Osteocyte (in vitro differentiated cells): Measurements from ENCODE around the gene PTPN23. TPM values are rescaled to one million over a fixed set of nuclear protein-coding genes. Genes with fewer than 3 reads are reported as not detected.
"Not testable (repeated sequence)": the region's sequence is repeated elsewhere in the genome, so short reads cannot be mapped to it uniquely, and the experiment has no call there.

Experiments
- DNase-seq: peaks from one replicate; pipeline ENCODE4 v3.0.0; 2021; ENCODE audit warnings: mixed read lengths; ENCODE audit not compliant: unreplicated experiment; ENCODE audit errors: extremely low spot score
- H3K27ac Mint-ChIP-seq: one replicate; pipeline ENCODE4 v1.8.0; 2021; ENCODE audit warnings: mild to moderate bottlenecking, mixed read lengths; ENCODE audit not compliant: unreplicated experiment
- H3K27me3 Mint-ChIP-seq: one replicate; pipeline ENCODE4 v1.8.0; 2021; ENCODE audit warnings: mixed read lengths; ENCODE audit not compliant: unreplicated experiment
- H3K36me3 Mint-ChIP-seq: one replicate; pipeline ENCODE4 v1.8.0; 2021; ENCODE audit warnings: mixed read lengths; ENCODE audit not compliant: unreplicated experiment
- H3K4me1 Mint-ChIP-seq: one replicate; pipeline ENCODE4 v1.8.0; 2021; ENCODE audit warnings: mixed read lengths; ENCODE audit not compliant: unreplicated experiment
- H3K4me3 Mint-ChIP-seq: one replicate; pipeline ENCODE4 v1.8.0; 2021; ENCODE audit warnings: mild to moderate bottlenecking, moderate library complexity, mixed read lengths; ENCODE audit not compliant: unreplicated experiment
- H3K9me3 Mint-ChIP-seq: one replicate; pipeline ENCODE4 v1.8.0; 2021; ENCODE audit warnings: mixed read lengths; ENCODE audit not compliant: unreplicated experiment
- total RNA-seq: library from RNA; stranded (reverse); gene quantifications from 2 replicates; pipeline ENCODE4 v1.2.1, GENCODE V29; 2021
- TF ChIP-seq, protein P1 (sequence below): fragments of 200-600 bp; sonication (generic); IDR thresholded peaks from 2 replicates; pipeline ENCODE4 v1.5.0; 2021; ENCODE audit warnings: antibody characterized with exemption, mild to moderate bottlenecking, moderate library complexity

Gene PTPN23
- total RNA-seq, 1 donor from 2014 or later = 57.7 TPM

DNA sequence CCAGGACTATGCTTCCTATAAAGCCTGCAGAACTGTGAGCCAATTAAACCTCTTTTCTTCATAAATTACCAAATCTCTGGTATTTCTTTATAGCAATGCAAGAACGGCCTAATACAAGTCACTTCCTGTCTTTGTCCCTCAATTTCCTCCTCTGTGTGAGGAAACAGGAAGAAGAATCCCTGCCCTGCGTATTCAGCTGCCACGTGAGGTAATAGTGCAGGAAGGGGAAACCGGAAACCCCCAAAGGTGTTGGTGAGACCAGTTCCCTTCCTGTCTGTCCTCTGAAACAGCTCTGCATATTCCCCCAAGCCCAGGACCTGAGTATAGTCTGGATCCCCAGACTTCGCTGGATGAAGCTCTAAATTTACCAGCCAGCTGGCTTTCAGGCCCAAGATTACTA is 18.1 kb upstream of the PTPN23 start:
- peaks cover 2% of the 10 kb centered on the region for H3K4me1 Mint-ChIP-seq
- H3K4me3 Mint-ChIP-seq = no peak overlapping the region
- H3K27me3 Mint-ChIP-seq = no peaks in the 10 kb centered on the region
- peaks cover 12% of the 10 kb centered on the region for H3K9me3 Mint-ChIP-seq
- no peak for DNase-seq
- no peak overlapping the region for H3K27ac Mint-ChIP-seq
- TF ChIP-seq, protein P1, sequence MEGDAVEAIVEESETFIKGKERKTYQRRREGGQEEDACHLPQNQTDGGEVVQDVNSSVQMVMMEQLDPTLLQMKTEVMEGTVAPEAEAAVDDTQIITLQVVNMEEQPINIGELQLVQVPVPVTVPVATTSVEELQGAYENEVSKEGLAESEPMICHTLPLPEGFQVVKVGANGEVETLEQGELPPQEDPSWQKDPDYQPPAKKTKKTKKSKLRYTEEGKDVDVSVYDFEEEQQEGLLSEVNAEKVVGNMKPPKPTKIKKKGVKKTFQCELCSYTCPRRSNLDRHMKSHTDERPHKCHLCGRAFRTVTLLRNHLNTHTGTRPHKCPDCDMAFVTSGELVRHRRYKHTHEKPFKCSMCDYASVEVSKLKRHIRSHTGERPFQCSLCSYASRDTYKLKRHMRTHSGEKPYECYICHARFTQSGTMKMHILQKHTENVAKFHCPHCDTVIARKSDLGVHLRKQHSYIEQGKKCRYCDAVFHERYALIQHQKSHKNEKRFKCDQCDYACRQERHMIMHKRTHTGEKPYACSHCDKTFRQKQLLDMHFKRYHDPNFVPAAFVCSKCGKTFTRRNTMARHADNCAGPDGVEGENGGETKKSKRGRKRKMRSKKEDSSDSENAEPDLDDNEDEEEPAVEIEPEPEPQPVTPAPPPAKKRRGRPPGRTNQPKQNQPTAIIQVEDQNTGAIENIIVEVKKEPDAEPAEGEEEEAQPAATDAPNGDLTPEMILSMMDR = no peak
- H3K36me3 Mint-ChIP-seq = no peaks in the 10 kb centered on the region

DNA sequence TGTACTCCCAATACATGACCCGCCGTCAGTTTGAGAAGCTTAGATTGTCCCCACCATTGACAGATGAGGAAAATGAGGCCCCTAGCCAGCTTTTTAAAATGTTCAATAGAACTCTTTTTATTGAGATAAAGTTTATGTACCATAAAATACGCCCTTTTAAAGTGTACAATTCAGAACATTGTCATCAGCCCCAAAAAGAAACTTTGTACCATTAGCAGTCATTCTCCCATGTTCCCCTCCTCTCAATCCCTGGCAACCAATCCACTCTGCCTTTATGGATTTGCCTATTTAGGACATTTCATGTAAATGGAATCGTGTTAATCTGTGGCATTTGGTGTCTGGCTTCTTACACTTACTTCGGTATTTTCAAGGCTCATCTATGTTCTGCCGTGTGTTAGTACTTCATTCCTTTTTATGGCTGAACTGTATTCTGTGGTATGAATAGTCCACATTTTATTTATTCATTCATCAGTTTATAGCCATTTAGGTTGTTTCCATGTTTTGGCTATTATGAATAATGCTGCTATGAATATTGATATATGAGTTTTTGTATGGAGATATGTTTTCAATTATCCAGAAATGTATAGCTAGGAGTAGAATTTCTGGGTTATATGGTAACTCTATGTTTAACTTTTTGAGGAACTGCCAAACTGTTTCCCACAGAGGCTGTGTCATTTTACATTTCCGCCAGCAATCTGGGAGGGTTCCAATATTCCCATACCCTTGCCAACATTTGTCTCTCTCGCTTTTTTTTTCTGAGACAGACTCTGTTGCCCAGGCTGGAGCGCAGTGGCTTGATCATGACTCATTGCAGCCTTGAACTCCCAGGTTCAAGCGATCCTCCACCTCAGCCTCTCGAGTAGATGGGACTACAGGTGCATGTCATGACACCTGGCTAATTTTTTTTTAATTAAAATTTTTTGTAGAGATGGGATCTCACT is 15.3 kb upstream of the PTPN23 start:
- Mint-ChIP-seq H3K4me1 (peaks cover 2% of the 10 kb centered on the region), H3K9me3 (peaks cover under 1% of the 10 kb centered on the region), H3K36me3 (no peaks in the 10 kb centered on the region), H3K27ac (no peak overlapping the region), H3K4me3 (no peak overlapping the region), H3K27me3 (peaks cover 3% of the 10 kb centered on the region)
- DNase-seq = no peak
- TF ChIP-seq, protein P1 = no peak

DNA sequence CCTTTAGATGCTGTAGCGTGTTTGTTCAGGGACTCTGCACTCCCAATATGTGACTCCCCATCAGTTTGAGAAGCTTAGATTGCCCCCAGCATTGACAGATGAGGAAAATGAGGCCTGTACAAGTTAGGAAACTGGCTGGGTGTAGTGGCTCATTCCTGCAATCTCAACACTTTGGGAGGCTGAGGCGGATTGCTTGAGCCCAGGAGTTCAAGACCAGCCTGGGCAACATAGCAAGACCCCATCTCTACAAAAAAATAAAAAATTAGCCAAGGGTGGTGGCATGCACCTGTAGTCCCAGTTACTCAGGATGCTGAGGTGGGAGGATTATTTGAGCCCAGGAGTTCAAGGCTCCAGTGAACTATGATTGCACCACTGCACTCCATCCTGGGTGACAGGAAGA is 14.0 kb upstream of the PTPN23 start:
- Mint-ChIP-seq H3K36me3 (no peaks in the 10 kb centered on the region), H3K27me3 (peaks cover 3% of the 10 kb centered on the region), H3K4me1 (peaks cover 2% of the 10 kb centered on the region), H3K4me3 (no peak overlapping the region), H3K27ac (no peak overlapping the region), H3K9me3 (no peaks in the 10 kb centered on the region)
- TF ChIP-seq, protein P1 = no peak
- no peak for DNase-seq

DNA sequence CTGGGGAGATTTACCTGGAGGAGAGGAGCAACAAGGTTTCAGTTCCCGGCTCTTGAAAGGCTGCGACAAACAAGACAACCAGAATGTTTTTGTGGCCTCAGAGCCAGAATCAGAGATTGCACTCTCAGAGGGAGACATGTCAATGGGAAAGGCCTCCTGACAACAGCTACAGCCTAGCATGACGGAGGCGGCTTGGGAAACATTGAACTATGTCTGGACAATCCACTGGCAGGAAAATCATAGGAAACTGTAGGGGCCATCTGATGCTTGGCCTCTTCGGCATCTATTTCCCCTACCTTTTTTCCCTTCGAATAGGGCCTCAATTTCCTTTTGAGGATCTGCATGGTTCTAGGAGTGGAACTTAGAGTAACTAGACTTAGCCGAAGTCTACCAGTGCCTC is 13.2 kb upstream of the PTPN23 start:
- H3K4me1 Mint-ChIP-seq = peaks cover 2% of the 10 kb centered on the region
- no peak overlapping the region for H3K27ac Mint-ChIP-seq
- peaks cover 8% of the 10 kb centered on the region for H3K27me3 Mint-ChIP-seq
- no peak for DNase-seq
- no peak overlapping the region for H3K4me3 Mint-ChIP-seq
- TF ChIP-seq, protein P1 = no peak
- H3K36me3 Mint-ChIP-seq = no peaks in the 10 kb centered on the region
- H3K9me3 Mint-ChIP-seq = no peaks in the 10 kb centered on the region

DNA sequence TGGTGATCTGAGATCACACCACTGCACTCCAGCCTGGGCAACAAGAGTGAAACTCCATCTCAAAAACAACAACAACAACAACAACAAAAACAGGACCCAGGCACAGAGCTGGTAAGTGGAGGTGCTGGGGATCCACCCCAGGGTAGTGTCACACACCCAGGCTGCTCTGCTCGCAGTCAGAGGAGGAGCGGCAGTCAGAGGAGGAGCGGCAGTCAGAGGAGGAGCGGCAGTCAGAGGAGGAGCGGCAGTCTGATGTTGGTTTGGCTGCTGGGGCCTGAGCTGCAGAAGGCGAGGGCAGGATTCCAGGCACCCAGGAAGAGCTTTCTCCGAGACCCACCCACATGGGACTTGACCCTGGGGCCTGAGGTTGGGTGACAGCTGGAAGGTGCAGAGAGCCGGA is 10.8 kb upstream of the PTPN23 start:
- H3K9me3 Mint-ChIP-seq, H3K4me3 Mint-ChIP-seq, H3K27ac Mint-ChIP-seq, H3K36me3 Mint-ChIP-seq, H3K27me3 Mint-ChIP-seq, DNase-seq, H3K4me1 Mint-ChIP-seq: not testable (repeated sequence)
